K562 (cell line): ENCODE results near the gene ZNF891. TPM values are rescaled to one million over a fixed set of nuclear protein-coding genes. Genes with fewer than 3 reads are reported as not detected.

Experiments
- AFF1 ChIP-seq, 2 experiments: fragments of 450-650 bp; IDR thresholded peaks; 2 replicates each; pipeline ENCODE4 v1.6.1; 2018; ENCODE audit warnings: mild to moderate bottlenecking in 2 of 2, low read depth in 1 of 2; ENCODE audit not compliant: partially characterized antibody in 2 of 2
- ATF1 ChIP-seq, 2 experiments: fragments of 450-650 bp in 1 of 2; IDR thresholded peaks; 2 replicates each; pipeline ENCODE4 v1.6.1; 2016; ENCODE audit warnings: missing compliant biosample characterization in 1 of 2, missing genetic modification characterization in 1 of 2
- E2F6 ChIP-seq, 2 experiments: IDR thresholded peaks; 2 replicates each; pipeline ENCODE4 v1.6.1; 2011; ENCODE audit warnings: borderline replicate concordance in 1 of 2, control low read depth in 1 of 2, low read depth in 1 of 2, low read length in 1 of 2, mild to moderate bottlenecking in 1 of 2, mixed read lengths in 1 of 2, moderate library complexity in 1 of 2; ENCODE audit not compliant: insufficient read depth in 1 of 2, insufficient read length in 1 of 2, poor library complexity in 1 of 2, severe bottlenecking in 1 of 2; ENCODE audit errors: extremely low read depth in 1 of 2
- ERF ChIP-seq: fragments of 450-650 bp; formaldehyde crosslinking; IDR thresholded peaks from 2 replicates; pipeline ENCODE4 v1.4.0; 2020; ENCODE audit warnings: mild to moderate bottlenecking, mixed read lengths
- GABPB1 ChIP-seq: sonication (generic); formaldehyde crosslinking; IDR thresholded peaks from 2 replicates; pipeline ENCODE4 v1.8.0; 2022; ENCODE audit warnings: mild to moderate bottlenecking, missing genetic modification reagents
- GATA2 ChIP-seq: sonication (generic); formaldehyde crosslinking; IDR thresholded peaks from 2 replicates; pipeline ENCODE4 v1.4.0; 2020; ENCODE audit warnings: mild to moderate bottlenecking, missing genetic modification reagents
- HSF4 ChIP-seq: fragments of 250-450 bp; sonication (Bioruptor Pico); IDR thresholded peaks from 2 replicates; pipeline ENCODE4 v2.1.2; 2022; ENCODE audit warnings: mild to moderate bottlenecking, moderate library complexity, borderline replicate concordance
- ILF3 ChIP-seq: fragments of 450-650 bp; IDR thresholded peaks from 2 replicates; pipeline ENCODE4 v1.6.1; 2018; ENCODE audit warnings: antibody characterized with exemption, mild to moderate bottlenecking, moderate library complexity, borderline replicate concordance
- MAFG ChIP-seq: fragments of 450-650 bp; conservative IDR thresholded peaks from 2 replicates; pipeline ENCODE4 v1.6.1; 2016; ENCODE audit warnings: missing genetic modification characterization, missing compliant biosample characterization
- MAFK ChIP-seq: IDR thresholded peaks from 2 replicates; pipeline ENCODE4 v1.6.1; 2011; ENCODE audit warnings: low read length, improper control_type of control experiment
- MED1 ChIP-seq: sonication (generic); formaldehyde crosslinking; IDR thresholded peaks from 2 replicates; pipeline ENCODE4 v1.8.1; 2023; ENCODE audit warnings: missing genetic modification reagents, borderline replicate concordance
- PML ChIP-seq: IDR thresholded peaks from 2 replicates; pipeline ENCODE4 v1.6.1; 2012; ENCODE audit warnings: low read length, inconsistent platforms
- RBM22 ChIP-seq: fragments of 200-400 bp; formaldehyde crosslinking; IDR thresholded peaks from 2 replicates; pipeline ENCODE4 v1.6.1; 2018; ENCODE audit warnings: low read length, low read depth; ENCODE audit not compliant: poor library complexity, severe bottlenecking
- RCOR1 ChIP-seq, 2 experiments: IDR thresholded peaks; 2 replicates each; pipeline ENCODE4 v1.6.1; 2012; ENCODE audit warnings: low read depth in 2 of 2, low read length in 2 of 2, borderline replicate concordance in 1 of 2, improper control_type of control experiment in 1 of 2
- SAP30 ChIP-seq: fragments of 200-600 bp; sonication (generic); IDR thresholded peaks from 2 replicates; pipeline ENCODE4 v1.6.1; 2012; ENCODE audit warnings: borderline replicate concordance, low read depth, mild to moderate bottlenecking, moderate library complexity, low read length, control low read depth, inconsistent platforms; ENCODE audit not compliant: insufficient read depth, poor library complexity, severe bottlenecking
- THAP7 ChIP-seq: fragments of 250-450 bp; sonication (Bioruptor Pico); IDR thresholded peaks from 2 replicates; pipeline ENCODE4 v1.5.0; 2021
- YBX1 ChIP-seq: fragments of 450-650 bp; IDR thresholded peaks from 2 replicates; pipeline ENCODE4 v1.7.1; 2016; ENCODE audit warnings: mild to moderate bottlenecking
- ZNF408 ChIP-seq: fragments of 250-450 bp; sonication (Bioruptor Pico); IDR thresholded peaks from 2 replicates; pipeline ENCODE4 v1.4.0; 2020; ENCODE audit warnings: low read depth, mild to moderate bottlenecking, moderate library complexity
- ZNF668 ChIP-seq: fragments of 250-450 bp; sonication (Bioruptor Pico); IDR thresholded peaks from 2 replicates; pipeline ENCODE4 v1.8.0; 2022; ENCODE audit warnings: mild to moderate bottlenecking, inconsistent platforms
- ZNF76 ChIP-seq: fragments of 250-450 bp; sonication (Bioruptor Pico); IDR thresholded peaks from 2 replicates; pipeline ENCODE4 v1.4.0; 2020; ENCODE audit warnings: mild to moderate bottlenecking, moderate library complexity, borderline replicate concordance
- ZNF766 ChIP-seq: fragments of 200-800 bp; sonication (Bioruptor generic); conservative IDR thresholded peaks from 2 replicates; pipeline ENCODE4 v1.6.1; 2016; ENCODE audit warnings: missing genetic modification characterization, missing compliant biosample characterization
- polyA plus RNA-seq, 8 experiments: library from polyadenylated mRNA; depleted of rRNA in 4 of 8; stranded (reverse) in 5 of 8; unstranded in 3 of 8; fragments of >200 nt; fragmentation: Nextera tagmentation in 2 of 8; fragmentation: Illumina TruSeq in 1 of 8; extraction: Ambion mirVana in 2 of 8; extraction: Trizol in 1 of 8; gene quantifications; 2 replicates each; pipeline versions ENCODE4 v1.2.1 to v1.2.3, GENCODE V29; 2011 to 2014; ENCODE audit warnings: inconsistent platforms in 1 of 8, missing spikeins in 1 of 8
- total RNA-seq, 7 experiments: library from RNA; depleted of rRNA in 6 of 7; stranded (reverse); fragments of >200 nt in 6 of 7; fragmentation: Illumina TruSeq in 2 of 7; extraction: Trizol in 2 of 7; gene quantifications; 2 replicates each; pipeline versions ENCODE4 v1.2.1 to v1.2.3, GENCODE V29; 2011 to 2021; ENCODE audit warnings: low replicate concordance in 1 of 7

Gene ZNF891
- total and polyA plus RNA-seq, 9 of the 15 experiments (the other 6 are each of a cell fraction or from before 2014, with no cell fraction given), result 0.41 to 2.0 (median 1.3) TPM

GRCh38 chr12:133130038-133130807 is at the start of gene ZNF891, which contains the start of gene ZNF10 (continued):
- TF ChIP-seq RBM22 (no peak), HSF4 (CRISPR knock-in tag) (no peak), GATA2 (CRISPR knock-in tag) (no peak), THAP7 (CRISPR knock-in tag) (no peak), E2F6 (IDR thresholded peaks at IDR 0.05; ENCODE audit: borderline replicate concordance in 1 of 2, extremely low read depth in 1 of 2, insufficient read depth in 1 of 2, insufficient read length in 1 of 2, low read depth in 1 of 2, low read length in 1 of 2, poor library complexity in 1 of 2, severe bottlenecking in 1 of 2) (peak; percentile 59 to 82), ZNF408 (CRISPR knock-in tag) (no peak), AFF1 (IDR thresholded peaks at IDR 0.05; ENCODE audit: low read depth in 1 of 2, partially characterized antibody in 2 of 2) (peak in 1 of 2 experiments; percentile 92), RCOR1 (IDR thresholded peaks at IDR 0.05; ENCODE audit: borderline replicate concordance in 1 of 2, low read depth in 2 of 2, low read length in 2 of 2) (no peak), PML (peak; percentile 74), GABPB1 (CRISPR knock-in tag) (peak; percentile 80), ZNF668 (no peak), ZNF76 (CRISPR knock-in tag) (0 out of 2 replicates have a peak, but pooled peaks have one; percentile 47), MED1 (CRISPR knock-in tag) (no peak), MAFK (no peak), ILF3 (no peak), ERF (CRISPR knock-in tag) (peak; percentile 88; the same call in 1 of the 2 replicates), ZNF766 (CRISPR knock-in tag) (peak; percentile 40; the same call in 1 of the 2 replicates), YBX1 (no peak), SAP30 (no peak), MAFG (tag) (no peak), ATF1 (CRISPR knock-in tag; IDR thresholded peaks at IDR 0.05) (peak; percentile 72), ATF1 (tag; IDR thresholded peaks at IDR 0.05) (peak; percentile 99)
